Heart right ventricle (tissue), 16 donors: Measurements from ENCODE around the gene UBE2QL1. TPM values are rescaled to one million over a fixed set of nuclear protein-coding genes. Genes with fewer than 3 reads are reported as not detected.
A peak's percentile ranks its signal among the peaks of the same experiment; 100 is the strongest.

Source experiments
- ATAC-seq, 8 donors: fragments of 200-7000 bp; cut with Tn5 transposase; one replicate each; pipeline ENCODE4 v1.9.1; 2020; ENCODE audit warnings: mild to moderate bottlenecking in 8 of 8, moderate library complexity in 8 of 8, moderate number of reproducible peaks in 1 of 8
- DNase-seq, 2 donors: peaks; one replicate each; pipeline ENCODE4 v3.0.0-alpha.2; 2020
- H3K27ac ChIP-seq, 10 donors: fragments of 200-600 bp; sonication (generic) in 2 of 10; one replicate each; pipeline versions ENCODE4 v1.5.0 to v1.8.0; 2020 to 2022; ENCODE audit warnings: mild to moderate bottlenecking in 3 of 10
- H3K27me3 ChIP-seq, 7 donors: fragments of 200-600 bp; one replicate each; pipeline ENCODE4 v1.8.0; 2021 to 2022; ENCODE audit warnings: mild to moderate bottlenecking in 2 of 7
- H3K36me3 ChIP-seq, 9 donors: fragments of 200-600 bp; sonication (generic) in 1 of 9; one replicate each; pipeline versions ENCODE4 v1.5.0 to v1.8.0; 2020 to 2022; ENCODE audit warnings: mild to moderate bottlenecking in 2 of 9
- H3K4me1 ChIP-seq, 9 donors: fragments of 200-600 bp; sonication (generic) in 1 of 9; one replicate each; pipeline versions ENCODE4 v1.5.0 to v1.8.0; 2020 to 2022; ENCODE audit warnings: mild to moderate bottlenecking in 4 of 9
- H3K4me3 ChIP-seq, 10 donors: fragments of 200-600 bp; sonication (generic) in 2 of 10; one replicate each; pipeline versions ENCODE4 v1.5.0 to v1.8.0; 2020 to 2022; ENCODE audit warnings: mild to moderate bottlenecking in 7 of 10, moderate library complexity in 2 of 10
- H3K9me3 ChIP-seq, 11 donors: fragments of 200-600 bp in 10 of 11; sonication (generic) in 2 of 11; one replicate each; pipeline versions ENCODE4 v1.5.0 to v1.8.0; 2013 to 2022; ENCODE audit warnings: mild to moderate bottlenecking in 2 of 11, control low read depth in 1 of 11, moderate library complexity in 1 of 11
- WGBS, 2 donors: extraction: QIAGEN DNeasy Blood & Tissue Kit; methylation state at CpG; one replicate each; pipeline ENCODE4 v1.1.7; 2013; ENCODE audit warnings: inconsistent platforms in 1 of 2; 5-methylcytosine and 5-hydroxymethylcytosine counted together
- intact Hi-C, 10 donors: fragments of 100-400 bp; cut with DNase I; formaldehyde crosslinking; loops; one replicate each; pipeline versions ENCODE4 v1.11.1 to v1.14.2; 2022
- polyA plus RNA-seq, 2 donors: library from polyadenylated mRNA; stranded (reverse); fragments of 200-250 nt; gene quantifications; one replicate each; pipeline ENCODE4 v1.2.3, GENCODE V29; 2013
- total RNA-seq, 10 donors: library from RNA; stranded (reverse); fragmentation: NEBNext Ultra II Directional in 3 of 10; extraction: Animal tissue kit (Norgen Biotek cat#: 25700) in 3 of 10; gene quantifications; one replicate each; pipeline versions ENCODE4 v1.2.1 to v1.2.4, GENCODE V29; 2021 to 2023
- TF ChIP-seq, protein P1 (sequence below), 9 donors: fragments of 200-600 bp; sonication (generic) in 2 of 9; IDR thresholded peaks; one replicate each; pipeline versions ENCODE4 v1.5.0 to v1.8.0; 2021 to 2022; ENCODE audit warnings: antibody characterized with exemption in 9 of 9, mild to moderate bottlenecking in 5 of 9, moderate library complexity in 1 of 9
- donor health status: Arrhythmogenic right ventricular cardiomyopathy.
- donor health status: ischemic (EF 13 %, LVEDD 7.1; RV severe dilation, severe dysfunction).
- donor health status: healthy with polysubstance abuse.
- donor health status: DM: no; HTN: yes; CAD: no.
- donor health status: DM: no; HTN: no; CAD: no.
- donor health status: ischemic (EF 25% LVEDD 6.9; RV normal size, moderate dysfunction).
- donor health status: ischemic (EF 25% LVEDD 5.7; RV mildly dilated, moderate dysfunction).
- donor health status: healthy.
- donor health status: DM: yes; HTN: yes; CAD: no.
- donor health status: Ischemic cardiomyopathy.
- donor health status: ischemic (EF 35%, LVEDD 5.7; RV mildly dilated, moderate dysfunction).
- donor health status: nonischemic (EF 11% LVEDD 7.7; RV severe dilation, severe dysfunction).
- donor health status: DM: yes; HTN: yes; CAD: no.
- donor health status: PGD.
- donor health status: ischemic (EF 29% LVEDD 5.4; RV normal size, mild dysfunction).
- donor health status: nonischemic (EF 23%, LVEDD 6.1; RV moderate dilation, normal function).

The UBE2QL1 gene
- total and polyA plus RNA-seq, 12 donors: 8.9 to 26.3 (median 18.1) TPM

DNA sequence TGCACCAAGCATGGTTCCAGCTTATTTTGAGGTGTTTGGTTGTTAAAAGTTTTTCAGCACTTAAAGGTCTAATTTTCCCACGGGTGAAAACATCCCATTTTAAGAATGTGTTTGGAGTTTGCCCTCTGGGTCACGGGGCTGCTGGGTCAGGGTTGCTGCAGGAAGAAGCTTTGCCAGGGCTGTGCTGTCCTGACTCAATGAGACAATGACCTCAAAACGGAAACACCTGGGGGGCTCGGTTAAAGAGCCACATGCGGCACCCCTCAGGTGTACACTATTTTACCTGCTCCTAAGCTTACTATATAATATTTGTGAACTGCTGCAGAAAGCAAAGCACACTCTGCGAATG lies 27.6 kb downstream of the UBE2QL1 start:
- H3K4me1 ChIP-seq: peaks cover 0 to 42% (median 11%) of the 10 kb centered on the region in 9 donors
- no peaks in the 10 kb centered on the region for H3K27me3 ChIP-seq
- DNase-seq: no peak
- TF ChIP-seq, protein P1, sequence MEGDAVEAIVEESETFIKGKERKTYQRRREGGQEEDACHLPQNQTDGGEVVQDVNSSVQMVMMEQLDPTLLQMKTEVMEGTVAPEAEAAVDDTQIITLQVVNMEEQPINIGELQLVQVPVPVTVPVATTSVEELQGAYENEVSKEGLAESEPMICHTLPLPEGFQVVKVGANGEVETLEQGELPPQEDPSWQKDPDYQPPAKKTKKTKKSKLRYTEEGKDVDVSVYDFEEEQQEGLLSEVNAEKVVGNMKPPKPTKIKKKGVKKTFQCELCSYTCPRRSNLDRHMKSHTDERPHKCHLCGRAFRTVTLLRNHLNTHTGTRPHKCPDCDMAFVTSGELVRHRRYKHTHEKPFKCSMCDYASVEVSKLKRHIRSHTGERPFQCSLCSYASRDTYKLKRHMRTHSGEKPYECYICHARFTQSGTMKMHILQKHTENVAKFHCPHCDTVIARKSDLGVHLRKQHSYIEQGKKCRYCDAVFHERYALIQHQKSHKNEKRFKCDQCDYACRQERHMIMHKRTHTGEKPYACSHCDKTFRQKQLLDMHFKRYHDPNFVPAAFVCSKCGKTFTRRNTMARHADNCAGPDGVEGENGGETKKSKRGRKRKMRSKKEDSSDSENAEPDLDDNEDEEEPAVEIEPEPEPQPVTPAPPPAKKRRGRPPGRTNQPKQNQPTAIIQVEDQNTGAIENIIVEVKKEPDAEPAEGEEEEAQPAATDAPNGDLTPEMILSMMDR (IDR thresholded peaks at IDR 0.05): no peak
- WGBS, 2 donors: 79 to 81% methylated on average over 6 of the region's 6 CpGs
- no peak overlapping the region for H3K4me3 ChIP-seq
- ATAC-seq: no peak
- peaks cover 0 to 4% (median 0%) of the 10 kb centered on the region in 11 donors for H3K9me3 ChIP-seq
- H3K27ac ChIP-seq: no peak overlapping the region
- intact Hi-C loops: no loop called here
- no peaks in the 10 kb centered on the region for H3K36me3 ChIP-seq

DNA sequence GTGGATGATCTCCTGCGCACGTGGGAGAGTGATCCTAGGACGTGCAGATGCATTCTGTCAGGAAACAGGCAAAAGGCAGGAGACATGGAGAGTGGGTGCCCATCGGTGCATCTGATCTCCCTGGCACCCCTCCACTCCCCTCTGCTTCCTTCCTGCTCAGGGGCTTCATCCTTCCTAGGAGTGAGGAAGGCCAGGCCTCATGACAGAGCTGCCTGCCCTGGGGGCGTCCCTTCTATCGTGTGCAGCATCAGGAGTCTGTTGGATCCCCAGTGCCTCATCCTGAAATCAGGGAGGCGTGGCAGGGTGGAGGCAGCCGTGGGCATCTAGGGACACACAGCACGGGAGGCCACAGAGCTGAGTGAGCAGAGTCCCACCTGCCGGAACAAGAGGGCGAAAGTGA lies 30.1 kb downstream of the UBE2QL1 start:
- TF ChIP-seq, protein P1 (IDR thresholded peaks at IDR 0.05): no peak
- ATAC-seq (peak in 1 of 8 donors; percentile 9), DNase-seq (no peak)
- no peak overlapping the region for H3K27ac ChIP-seq
- 82 to 90% methylated on average over 11 of the region's 11 CpGs for WGBS, 2 donors
- no peak overlapping the region for H3K4me3 ChIP-seq
- H3K36me3 ChIP-seq: no peaks in the 10 kb centered on the region
- H3K4me1 ChIP-seq: peaks cover 0 to 28% (median 7%) of the 10 kb centered on the region in 9 donors
- no peaks in the 10 kb centered on the region for H3K27me3 ChIP-seq
- intact Hi-C loops: no loop called here
- no peaks in the 10 kb centered on the region for H3K9me3 ChIP-seq

DNA sequence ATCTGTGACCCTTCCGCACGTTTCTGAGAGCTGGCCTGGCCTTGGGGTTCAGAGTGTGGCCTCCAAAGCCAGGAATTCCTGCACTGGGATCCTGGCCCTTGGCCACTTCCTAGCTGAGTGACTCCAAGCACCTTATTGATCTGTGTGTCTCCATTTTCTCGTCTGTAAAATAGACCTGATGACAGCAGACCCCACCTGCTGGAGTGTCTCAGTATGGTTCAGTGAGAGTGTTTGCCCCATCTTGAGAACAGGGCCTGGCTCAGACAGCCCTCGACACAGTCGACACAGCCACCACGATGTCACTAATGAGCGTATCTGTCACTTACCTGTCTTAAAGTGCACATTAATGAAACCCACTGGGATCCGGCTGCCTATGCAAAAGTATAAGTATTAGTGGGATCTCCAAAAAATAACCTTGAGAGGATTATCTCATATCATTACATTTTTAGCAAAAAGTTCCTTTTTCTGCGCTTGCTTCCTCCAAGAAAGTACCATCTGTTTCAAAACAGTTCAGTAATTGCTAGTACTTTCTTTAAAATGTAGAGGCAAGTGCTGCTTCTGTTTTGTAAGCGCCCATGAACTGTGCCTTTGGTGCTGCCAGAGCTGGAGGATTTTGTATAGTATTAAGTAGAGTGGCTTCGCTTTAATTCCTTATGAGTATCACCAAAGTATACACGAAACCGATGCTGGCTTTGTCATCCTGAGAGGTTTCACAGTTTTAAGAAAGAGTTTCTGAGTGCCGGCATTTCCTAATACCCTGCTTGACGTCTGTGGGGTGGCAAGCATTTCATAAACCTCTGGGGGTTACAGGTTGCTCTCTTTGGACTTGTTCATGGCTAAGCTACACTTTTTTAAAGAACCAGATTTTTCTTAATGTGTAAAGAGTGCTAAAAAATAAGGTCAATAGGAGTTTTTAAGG lies 31.7 kb downstream of the UBE2QL1 start:
- no peaks in the 10 kb centered on the region for H3K27me3 ChIP-seq
- peaks cover 0 to 18% (median 2%) of the 10 kb centered on the region in 9 donors for H3K4me1 ChIP-seq
- 78 to 81% methylated on average over 15 of the region's 15 CpGs for WGBS, 2 donors
- H3K9me3 ChIP-seq: no peaks in the 10 kb centered on the region
- H3K27ac ChIP-seq: no peak overlapping the region
- H3K36me3 ChIP-seq: no peaks in the 10 kb centered on the region
- intact Hi-C loops: no loop called here
- TF ChIP-seq, protein P1 (IDR thresholded peaks at IDR 0.05): no peak
- DNase-seq: no peak
- no peak overlapping the region for H3K4me3 ChIP-seq
- ATAC-seq: no peak

DNA sequence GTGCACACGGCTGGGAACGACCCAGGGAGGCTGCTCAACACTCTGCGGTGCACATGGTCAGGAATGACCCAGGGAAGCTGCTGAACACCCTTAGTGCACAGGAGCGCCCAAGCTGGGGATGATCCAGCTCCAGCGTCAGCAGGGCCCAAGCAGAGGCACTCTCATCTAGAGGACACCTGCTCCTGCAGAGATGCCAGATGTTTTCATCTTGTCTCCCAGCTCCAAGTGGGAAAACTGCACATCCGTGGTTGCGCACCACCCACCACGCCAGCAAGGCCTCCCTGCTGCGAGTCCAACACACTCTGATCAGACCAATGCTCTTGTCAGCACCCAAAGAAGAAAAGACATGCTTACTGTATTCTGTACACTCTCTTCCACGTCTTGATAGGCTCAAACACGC lies 34.1 kb downstream of the UBE2QL1 start:
- TF ChIP-seq, protein P1 (IDR thresholded peaks at IDR 0.05): no peak
- Histone ChIP-seq H3K27me3 (no peaks in the 10 kb centered on the region), H3K4me3 (no peak overlapping the region), H3K4me1 (peaks cover 0 to 10% (median 2%) of the 10 kb centered on the region in 9 donors), H3K36me3 (no peaks in the 10 kb centered on the region), H3K27ac (no peak overlapping the region), H3K9me3 (no peaks in the 10 kb centered on the region)
- intact Hi-C loops: no loop called here
- ATAC-seq: no peak
- 87 to 89% methylated on average over 11 of the region's 11 CpGs for WGBS, 2 donors
- no peak for DNase-seq
